Ishikawa (cell line): Measurements from ENCODE around the gene L3MBTL1.

Experiments used
- CREB1 ChIP-seq: IDR thresholded peaks from 2 replicates; pipeline ENCODE4 v1.6.1; 2012; ENCODE audit warnings: low read depth
- EP300 ChIP-seq: IDR thresholded peaks from 2 replicates; pipeline ENCODE4 v1.6.1; 2012; ENCODE audit warnings: borderline replicate concordance
- MAX ChIP-seq: IDR thresholded peaks from 2 replicates; pipeline ENCODE4 v1.6.1; 2012
- RAD21 ChIP-seq: IDR thresholded peaks from 2 replicates; pipeline ENCODE4 v1.6.1; 2012; ENCODE audit warnings: low read depth
- TCF12 ChIP-seq: IDR thresholded peaks from 2 replicates; pipeline ENCODE4 v1.6.1; 2012; ENCODE audit warnings: low read depth
- YY1 ChIP-seq: IDR thresholded peaks from 2 replicates; pipeline ENCODE4 v1.6.1; 2012; ENCODE audit warnings: low read depth
- TF ChIP-seq, protein P1 (sequence below): IDR thresholded peaks from 2 replicates; pipeline ENCODE4 v1.6.1; 2012

- no peak for TF ChIP-seq TCF12
- no peak for TF ChIP-seq MAX
- TF ChIP-seq, protein P1, sequence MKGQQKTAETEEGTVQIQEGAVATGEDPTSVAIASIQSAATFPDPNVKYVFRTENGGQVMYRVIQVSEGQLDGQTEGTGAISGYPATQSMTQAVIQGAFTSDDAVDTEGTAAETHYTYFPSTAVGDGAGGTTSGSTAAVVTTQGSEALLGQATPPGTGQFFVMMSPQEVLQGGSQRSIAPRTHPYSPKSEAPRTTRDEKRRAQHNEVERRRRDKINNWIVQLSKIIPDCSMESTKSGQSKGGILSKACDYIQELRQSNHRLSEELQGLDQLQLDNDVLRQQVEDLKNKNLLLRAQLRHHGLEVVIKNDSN: no peak
- TF ChIP-seq YY1: no peak
- no peak for TF ChIP-seq EP300
- no peak for TF ChIP-seq RAD21
- TF ChIP-seq CREB1: no peak
Measured at GRCh38 chr20:43464219-43464790, 43.2 kb upstream of the L3MBTL1 start.
